Epithelial cell of prostate (primary cell): ENCODE results near the gene ZNF236.
"Not testable (repeated sequence)": the region's sequence is repeated elsewhere in the genome, so short reads cannot be mapped to it uniquely, and the experiment has no call there.

Source experiments
- DNase-seq: peaks from one replicate; pipeline ENCODE4 v3.0.0-alpha.2; 2011; ENCODE audit warnings: low read depth, low spot score
- H3K27ac ChIP-seq: fragments of 450-650 bp; 2 replicates; pipeline ENCODE4 v1.5.1; 2017; ENCODE audit warnings: mild to moderate bottlenecking

The ZNF236 gene

GRCh38 chr18:76822506-76823160 is at the start of gene ZNF236:
Gene ZNF236, plus strand, starts transcription at chr18:76822557. Its CDS starts 51 bp downstream, at chr18:76822608.
- no peak for DNase-seq
- H3K27ac ChIP-seq: peak within 1 kb of the TSS; percentile 85

- DNase-seq: no peak
Measured at GRCh38 chr18:76772665-76773064, 49.7 kb upstream of the ZNF236 start.

GRCh38 chr18:76777036-76777435 is 45.3 kb upstream of the ZNF236 start:
- DNase-seq, H3K27ac ChIP-seq: not testable (repeated sequence)

More at GRCh38 chr18:76772665-76773064, 49.7 kb upstream of the ZNF236 start:
- H3K27ac ChIP-seq: no peak overlapping the region

GRCh38 chr18:76783786-76784484 is 38.4 kb upstream of the ZNF236 start:
- DNase-seq: no peak
- H3K27ac ChIP-seq: no peak overlapping the region

GRCh38 chr18:76785872-76786271 is 36.5 kb upstream of the ZNF236 start:
- no peak overlapping the region for H3K27ac ChIP-seq
- DNase-seq: no peak

- H3K27ac ChIP-seq: no peak overlapping the region
- DNase-seq: no peak
Measured at GRCh38 chr18:76788571-76789317, 33.6 kb upstream of the ZNF236 start.

GRCh38 chr18:76791106-76791505 is 31.3 kb upstream of the ZNF236 start:
- H3K27ac ChIP-seq: no peak overlapping the region
- DNase-seq: no peak

- no peak for DNase-seq
- no peak overlapping the region for H3K27ac ChIP-seq
Measured at GRCh38 chr18:76791642-76792041, 30.7 kb upstream of the ZNF236 start.

- no peak overlapping the region for H3K27ac ChIP-seq
- no peak for DNase-seq
Measured at GRCh38 chr18:76794326-76794725, 28.0 kb upstream of the ZNF236 start.

- H3K27ac ChIP-seq: no peak overlapping the region
- no peak for DNase-seq
Measured at GRCh38 chr18:76801567-76802505, 20.5 kb upstream of the ZNF236 start.

- no peak for DNase-seq
- H3K27ac ChIP-seq: no peak overlapping the region
Measured at GRCh38 chr18:76803413-76803812, 18.9 kb upstream of the ZNF236 start.

GRCh38 chr18:76803814-76804213 is 18.5 kb upstream of the ZNF236 start:
- no peak for DNase-seq
- no peak overlapping the region for H3K27ac ChIP-seq

GRCh38 chr18:76805221-76805620 is 17.1 kb upstream of the ZNF236 start:
- H3K27ac ChIP-seq: peak overlapping the region; percentile 81
- DNase-seq: no peak

- peak overlapping the region; percentile 81 for H3K27ac ChIP-seq
Measured at GRCh38 chr18:76806301-76806700, 16.1 kb upstream of the ZNF236 start.

GRCh38 chr18:76808561-76808960 is 13.8 kb upstream of the ZNF236 start:
- H3K27ac ChIP-seq: no peak overlapping the region
- no peak for DNase-seq

More at GRCh38 chr18:76806301-76806700, 16.1 kb upstream of the ZNF236 start:
- peak; percentile 79 for DNase-seq

GRCh38 chr18:76811530-76811929 is 10.8 kb upstream of the ZNF236 start:
- not testable (repeated sequence) for DNase-seq, H3K27ac ChIP-seq

GRCh38 chr18:76814256-76814655 is 8.1 kb upstream of the ZNF236 start:
- no peak for DNase-seq
- H3K27ac ChIP-seq: no peak overlapping the region

GRCh38 chr18:76816127-76816526 is 6.2 kb upstream of the ZNF236 start:
- DNase-seq: no peak
- no peak overlapping the region for H3K27ac ChIP-seq

GRCh38 chr18:76817888-76818611 is 4.3 kb upstream of the ZNF236 start:
- DNase-seq: no peak
- no peak overlapping the region for H3K27ac ChIP-seq
